ENCODE measurements around the gene PRKN.

PRKN gene

DNA sequence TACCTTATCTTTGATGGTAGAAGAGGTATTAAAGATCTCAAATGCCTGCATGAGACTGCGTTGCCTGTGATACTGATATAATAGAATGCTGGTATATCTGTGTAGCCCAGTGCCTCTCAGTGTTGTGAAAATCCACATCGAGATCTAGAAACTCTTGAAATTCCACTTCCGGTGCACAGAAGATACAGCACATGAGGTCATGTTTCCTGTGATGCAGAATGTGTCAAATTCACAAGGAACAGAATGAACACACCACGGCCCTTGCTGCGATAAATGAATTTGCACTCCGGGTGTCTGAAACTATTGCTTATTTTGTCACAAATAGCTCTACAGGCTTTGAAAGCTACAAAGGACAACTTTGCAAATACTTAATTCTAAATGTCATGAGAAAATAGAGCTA, 765.8 kb downstream of the PRKN start:
- Histone ChIP-seq H3K4me3 (ENCODE audit: extremely low read depth, insufficient read depth, low read length, poor library complexity, severe bottlenecking) (no peak overlapping the region), H3K27ac (ENCODE audit: low read depth, low read length, severe bottlenecking) (no peak overlapping the region), H3K36me3 (ENCODE audit: control insufficient read depth, insufficient read depth, low read length) (no peaks in the 10 kb centered on the region), H3K9me3 (ENCODE audit: control insufficient read depth, low read length) (no peaks in the 10 kb centered on the region), H3K4me1 (ENCODE audit: control insufficient read depth, insufficient read depth, low read length, poor library complexity, severe bottlenecking) (no peaks in the 10 kb centered on the region)
- 85 to 92% methylated on average over 4 to 5 of the region's 6 CpGs for WGBS, 2 experiments (ENCODE audit: insufficient coverage in 2 of 2)

DNA sequence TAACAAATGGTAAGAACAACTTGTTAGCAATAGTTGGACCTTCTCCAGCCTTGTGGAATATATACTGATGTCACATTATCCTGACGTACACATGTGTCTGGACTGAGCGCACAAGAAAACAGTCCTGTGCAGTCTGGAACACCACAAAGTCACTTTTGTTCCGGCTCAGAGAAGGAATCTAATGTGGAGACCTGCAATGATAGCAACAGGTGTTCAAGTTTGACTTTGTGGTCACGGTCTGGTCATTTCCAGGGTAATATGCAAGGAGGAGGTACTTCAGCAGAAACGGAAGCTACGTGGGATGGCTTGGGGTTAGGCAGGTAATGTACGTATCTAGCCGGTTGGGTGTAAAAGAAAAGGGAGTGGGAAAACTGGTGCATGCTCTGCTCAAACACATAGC, 766.5 kb downstream of the PRKN start:
- Histone ChIP-seq H3K4me3 (ENCODE audit: extremely low read depth, insufficient read depth, low read length, poor library complexity, severe bottlenecking) (no peak overlapping the region), H3K27ac (ENCODE audit: low read depth, low read length, severe bottlenecking) (no peak overlapping the region), H3K9me3 (ENCODE audit: control insufficient read depth, low read length) (no peaks in the 10 kb centered on the region), H3K4me1 (ENCODE audit: control insufficient read depth, insufficient read depth, low read length, poor library complexity, severe bottlenecking) (no peaks in the 10 kb centered on the region), H3K36me3 (ENCODE audit: control insufficient read depth, insufficient read depth, low read length) (no peaks in the 10 kb centered on the region)
- 86% methylated on average over 6 to 7 of the region's 8 CpGs for WGBS, 2 experiments (ENCODE audit: insufficient coverage in 2 of 2)

DNA sequence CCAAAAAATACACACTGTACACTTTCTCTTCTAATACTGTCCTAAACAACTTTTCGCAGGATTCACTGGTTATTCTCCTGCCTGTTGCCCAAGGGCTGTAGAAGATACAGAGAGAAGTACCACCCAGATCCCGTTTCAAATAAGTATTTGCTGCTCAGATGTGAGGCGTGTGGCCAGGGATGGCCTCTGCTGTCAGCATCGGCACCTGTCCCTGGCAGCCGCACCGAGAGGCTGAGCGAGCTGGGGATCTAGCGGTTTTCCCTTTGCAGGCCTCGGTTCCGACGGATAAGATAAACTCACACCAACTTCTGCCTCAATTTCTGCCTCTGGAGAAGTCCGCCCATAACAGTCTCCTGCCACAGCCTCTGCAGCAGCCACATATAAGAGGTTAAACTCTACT, 768.5 kb downstream of the PRKN start:
- Histone ChIP-seq H3K9me3 (ENCODE audit: control insufficient read depth, low read length) (no peaks in the 10 kb centered on the region), H3K27ac (ENCODE audit: low read depth, low read length, severe bottlenecking) (no peak overlapping the region), H3K36me3 (ENCODE audit: control insufficient read depth, insufficient read depth, low read length) (no peaks in the 10 kb centered on the region), H3K4me3 (ENCODE audit: extremely low read depth, insufficient read depth, low read length, poor library complexity, severe bottlenecking) (no peak overlapping the region), H3K4me1 (ENCODE audit: control insufficient read depth, insufficient read depth, low read length, poor library complexity, severe bottlenecking) (no peaks in the 10 kb centered on the region)
- 89 to 92% methylated on average over 11 to 12 of the region's 12 CpGs for WGBS, 2 experiments (ENCODE audit: insufficient coverage in 2 of 2)

DNA sequence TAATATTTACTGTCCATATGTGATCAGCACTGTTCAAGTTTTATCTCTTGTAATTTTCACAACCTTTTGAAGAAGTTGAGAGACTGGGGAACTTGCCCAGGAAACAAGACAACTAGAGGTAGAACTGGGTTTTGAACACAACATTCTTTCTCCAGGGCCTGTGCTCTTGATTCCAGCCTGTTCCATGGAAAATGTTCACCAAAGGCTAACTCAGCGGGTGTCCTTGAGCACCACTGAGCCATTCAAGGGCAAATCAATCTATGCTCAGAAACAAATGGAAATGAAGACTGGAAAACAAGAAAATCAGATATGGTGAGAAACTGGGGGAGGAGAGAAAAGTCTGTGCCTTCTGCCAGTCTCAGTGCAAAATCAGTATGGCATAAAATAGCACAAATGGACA, 771.5 kb downstream of the PRKN start:
- Histone ChIP-seq H3K27ac (ENCODE audit: low read depth, low read length, severe bottlenecking) (no peak overlapping the region), H3K9me3 (ENCODE audit: control insufficient read depth, low read length) (no peaks in the 10 kb centered on the region), H3K4me3 (ENCODE audit: extremely low read depth, insufficient read depth, low read length, poor library complexity, severe bottlenecking) (no peak overlapping the region), H3K36me3 (ENCODE audit: control insufficient read depth, insufficient read depth, low read length) (no peaks in the 10 kb centered on the region), H3K4me1 (ENCODE audit: control insufficient read depth, insufficient read depth, low read length, poor library complexity, severe bottlenecking) (no peaks in the 10 kb centered on the region)
- 60 to 71% methylated on average over 1 of the region's 1 CpG for WGBS, 2 experiments (ENCODE audit: insufficient coverage in 2 of 2)

DNA sequence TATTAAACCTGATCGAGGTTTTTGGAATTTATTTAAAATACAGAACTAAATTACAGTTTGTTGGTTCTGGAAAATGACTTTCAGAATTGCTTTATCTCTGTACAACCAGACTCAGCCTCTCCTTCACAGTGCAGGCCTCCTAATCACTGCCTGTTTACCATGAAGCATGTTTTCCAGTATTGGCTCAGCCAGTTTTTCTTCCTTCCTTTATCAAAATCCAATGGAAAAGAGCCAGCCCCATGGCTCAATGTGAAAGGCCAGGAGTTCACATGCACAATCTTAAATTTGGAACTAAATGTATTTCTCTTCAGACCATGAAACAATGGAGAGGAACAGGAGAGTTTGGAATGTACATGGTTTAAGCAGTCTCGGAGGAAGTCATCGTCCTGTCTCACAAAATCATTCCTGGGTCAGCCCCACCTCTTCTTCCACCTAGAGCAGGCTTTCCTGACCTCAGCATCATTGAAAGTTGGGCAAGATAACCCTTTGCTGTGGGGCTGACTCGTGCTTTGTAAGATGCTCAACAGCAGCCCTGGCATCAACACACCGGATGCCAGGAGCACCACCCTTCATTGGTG, 772.8 kb downstream of the PRKN start:
- no peaks in the 10 kb centered on the region for H3K4me1 ChIP-seq (ENCODE audit: control insufficient read depth, insufficient read depth, low read length, poor library complexity, severe bottlenecking)
- H3K4me3 ChIP-seq (ENCODE audit: extremely low read depth, insufficient read depth, low read length, poor library complexity, severe bottlenecking), result no peak overlapping the region
- H3K36me3 ChIP-seq (ENCODE audit: control insufficient read depth, insufficient read depth, low read length), result no peaks in the 10 kb centered on the region
- WGBS, 2 experiments (ENCODE audit: insufficient coverage in 2 of 2), result 60 to 69% methylated on average over 1 to 3 of the region's 5 CpGs
- no peak overlapping the region for H3K27ac ChIP-seq (ENCODE audit: low read depth, low read length, severe bottlenecking)
- H3K9me3 ChIP-seq (ENCODE audit: control insufficient read depth, low read length), result no peaks in the 10 kb centered on the region

GRCh38 chr6:161954077-161954476, 773.5 kb downstream of the PRKN start:
- Histone ChIP-seq H3K9me3 (ENCODE audit: control insufficient read depth, low read length) (no peaks in the 10 kb centered on the region), H3K4me3 (ENCODE audit: extremely low read depth, insufficient read depth, low read length, poor library complexity, severe bottlenecking) (no peak overlapping the region), H3K4me1 (ENCODE audit: control insufficient read depth, insufficient read depth, low read length, poor library complexity, severe bottlenecking) (no peaks in the 10 kb centered on the region), H3K27ac (ENCODE audit: low read depth, low read length, severe bottlenecking) (no peak overlapping the region), H3K36me3 (ENCODE audit: control insufficient read depth, insufficient read depth, low read length) (no peaks in the 10 kb centered on the region)
- 90 to 93% methylated on average over 9 of the region's 10 CpGs for WGBS, 2 experiments (ENCODE audit: insufficient coverage in 2 of 2)

GRCh38 chr6:161951126-161951525, 776.4 kb downstream of the PRKN start:
- WGBS, 2 experiments (ENCODE audit: insufficient coverage in 2 of 2), result 83 to 86% methylated on average over 1 to 2 of the region's 2 CpGs
- Histone ChIP-seq H3K27ac (ENCODE audit: low read depth, low read length, severe bottlenecking) (no peak overlapping the region), H3K4me3 (ENCODE audit: extremely low read depth, insufficient read depth, low read length, poor library complexity, severe bottlenecking) (no peak overlapping the region), H3K9me3 (ENCODE audit: control insufficient read depth, low read length) (no peaks in the 10 kb centered on the region), H3K4me1 (ENCODE audit: control insufficient read depth, insufficient read depth, low read length, poor library complexity, severe bottlenecking) (no peaks in the 10 kb centered on the region), H3K36me3 (ENCODE audit: control insufficient read depth, insufficient read depth, low read length) (no peaks in the 10 kb centered on the region)

- Histone ChIP-seq H3K4me3 (ENCODE audit: extremely low read depth, insufficient read depth, low read length, poor library complexity, severe bottlenecking) (no peak overlapping the region), H3K36me3 (ENCODE audit: control insufficient read depth, insufficient read depth, low read length) (no peaks in the 10 kb centered on the region), H3K4me1 (ENCODE audit: control insufficient read depth, insufficient read depth, low read length, poor library complexity, severe bottlenecking) (no peaks in the 10 kb centered on the region), H3K9me3 (ENCODE audit: control insufficient read depth, low read length) (no peaks in the 10 kb centered on the region), H3K27ac (ENCODE audit: low read depth, low read length, severe bottlenecking) (no peak overlapping the region)
- WGBS, 2 experiments (ENCODE audit: insufficient coverage in 2 of 2), result 100% methylated on average over 2 of the region's 2 CpGs; no CpG with 5 or more reads in 1 of the 2 experiments
Measured at GRCh38 chr6:161949531-161949930, 778.0 kb downstream of the PRKN start.

GRCh38 chr6:161948462-161948861, 779.1 kb downstream of the PRKN start:
- no peak overlapping the region for H3K27ac ChIP-seq (ENCODE audit: low read depth, low read length, severe bottlenecking)
- no peaks in the 10 kb centered on the region for H3K36me3 ChIP-seq (ENCODE audit: control insufficient read depth, insufficient read depth, low read length)
- H3K9me3 ChIP-seq (ENCODE audit: control insufficient read depth, low read length), result no peaks in the 10 kb centered on the region
- 82 to 93% methylated on average over 2 of the region's 2 CpGs for WGBS, 2 experiments (ENCODE audit: insufficient coverage in 2 of 2)
- H3K4me3 ChIP-seq (ENCODE audit: extremely low read depth, insufficient read depth, low read length, poor library complexity, severe bottlenecking), result no peak overlapping the region
- no peaks in the 10 kb centered on the region for H3K4me1 ChIP-seq (ENCODE audit: control insufficient read depth, insufficient read depth, low read length, poor library complexity, severe bottlenecking)

- H3K36me3 ChIP-seq (ENCODE audit: control insufficient read depth, insufficient read depth, low read length), result no peaks in the 10 kb centered on the region
- WGBS, 2 experiments (ENCODE audit: insufficient coverage in 2 of 2), result 86 to 89% methylated on average over 1 of the region's 4 CpGs
- H3K27ac ChIP-seq (ENCODE audit: low read depth, low read length, severe bottlenecking), result no peak overlapping the region
- no peaks in the 10 kb centered on the region for H3K9me3 ChIP-seq (ENCODE audit: control insufficient read depth, low read length)
- no peak overlapping the region for H3K4me3 ChIP-seq (ENCODE audit: extremely low read depth, insufficient read depth, low read length, poor library complexity, severe bottlenecking)
- H3K4me1 ChIP-seq (ENCODE audit: control insufficient read depth, insufficient read depth, low read length, poor library complexity, severe bottlenecking), result no peaks in the 10 kb centered on the region
Measured at GRCh38 chr6:161947371-161947770, 780.2 kb downstream of the PRKN start.

DNA sequence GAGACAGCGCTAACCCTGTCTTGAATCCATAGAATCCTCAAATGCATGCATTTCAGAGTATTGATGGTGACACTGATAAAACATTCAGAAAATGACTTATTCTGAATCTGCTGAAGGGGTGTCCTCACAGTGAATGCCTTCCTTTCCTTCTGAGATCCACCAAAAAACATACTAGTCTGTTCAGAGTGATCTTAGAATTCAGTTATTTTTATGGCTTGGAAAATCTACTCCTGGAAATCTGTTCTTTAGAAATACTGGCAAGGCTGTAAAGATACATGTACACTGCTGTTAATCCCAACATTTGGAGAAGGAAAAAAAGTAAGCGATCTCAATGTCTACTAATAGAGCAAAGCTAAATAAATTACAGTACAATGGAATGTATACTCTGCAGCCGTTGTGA, 781.1 kb downstream of the PRKN start:
- Histone ChIP-seq H3K27ac (ENCODE audit: low read depth, low read length, severe bottlenecking) (no peak overlapping the region), H3K36me3 (ENCODE audit: control insufficient read depth, insufficient read depth, low read length) (no peaks in the 10 kb centered on the region), H3K9me3 (ENCODE audit: control insufficient read depth, low read length) (no peaks in the 10 kb centered on the region), H3K4me1 (ENCODE audit: control insufficient read depth, insufficient read depth, low read length, poor library complexity, severe bottlenecking) (no peaks in the 10 kb centered on the region), H3K4me3 (ENCODE audit: extremely low read depth, insufficient read depth, low read length, poor library complexity, severe bottlenecking) (no peak overlapping the region)
- no CpG with 5 or more reads among the region's 3 CpGs for WGBS, 2 experiments (ENCODE audit: insufficient coverage in 2 of 2)
